ENCODE results near the gene DDHD1.
"Not testable (repeated sequence)": the region's sequence is repeated elsewhere in the genome, so short reads cannot be mapped to it uniquely, and the experiment has no call there.

Gene DDHD1

GRCh38 chr14:53186532-53186931 is 33.4 kb upstream of the DDHD1 start:
- no peaks in the 10 kb centered on the region for H3F3A ChIP-seq (ENCODE audit: low read depth)
- H4K20me1 ChIP-seq (ENCODE audit: insufficient read depth, low read length, poor library complexity, severe bottlenecking), result no peaks in the 10 kb centered on the region
- no peaks in the 10 kb centered on the region for H3K9me2 ChIP-seq (replicated peaks; ENCODE audit: low read depth, low read length)
- H3K4me3 ChIP-seq (ENCODE audit: low read length, poor library complexity, severe bottlenecking), result no peak overlapping the region
- no peak overlapping the region for H3K9ac ChIP-seq (ENCODE audit: low read depth, low read length, poor library complexity, severe bottlenecking)
- H2AFZ ChIP-seq (ENCODE audit: low read length), result no peak overlapping the region
- H3K4me2 ChIP-seq (ENCODE audit: low read depth, low read length, poor library complexity, severe bottlenecking), result no peak overlapping the region
- H3K4me1 ChIP-seq (ENCODE audit: insufficient read depth, low read length, poor library complexity, severe bottlenecking), result no peaks in the 10 kb centered on the region
- no peaks in the 10 kb centered on the region for H3K27me3 ChIP-seq (ENCODE audit: insufficient read depth, low read length, poor library complexity, severe bottlenecking)
- H3K9me3 ChIP-seq (ENCODE audit: insufficient read depth, low read depth, low read length), result no peaks in the 10 kb centered on the region
- no peaks in the 10 kb centered on the region for H3K36me3 ChIP-seq (ENCODE audit: insufficient read depth, low read length)
- TF ChIP-seq CTCF (conservative IDR thresholded peaks at IDR 0.05; ENCODE audit: low read length) (no peak), EZH2phosphoT487 (IDR thresholded peaks at IDR 0.05; ENCODE audit: borderline replicate concordance) (no peak)
- H3K79me2 ChIP-seq (ENCODE audit: insufficient read depth, low read length), result no peaks in the 10 kb centered on the region

- H3K4me2 ChIP-seq (ENCODE audit: low read depth, low read length, poor library complexity, severe bottlenecking), result no peak overlapping the region
- no peaks in the 10 kb centered on the region for H3F3A ChIP-seq (ENCODE audit: low read depth)
- no peak overlapping the region for H3K4me3 ChIP-seq (ENCODE audit: low read length, poor library complexity, severe bottlenecking)
Observed at GRCh38 chr14:53183611-53184010, 30.5 kb upstream of the DDHD1 start.

GRCh38 chr14:53183056-53183455 is 29.9 kb upstream of the DDHD1 start:
- H3K9ac ChIP-seq (ENCODE audit: low read depth, low read length, poor library complexity, severe bottlenecking), result no peak overlapping the region
- no peaks in the 10 kb centered on the region for H3F3A ChIP-seq (ENCODE audit: low read depth)
- H3K4me3 ChIP-seq (ENCODE audit: low read length, poor library complexity, severe bottlenecking), result no peak overlapping the region
- H3K36me3 ChIP-seq (ENCODE audit: insufficient read depth, low read length), result no peaks in the 10 kb centered on the region
- TF ChIP-seq CTCF (conservative IDR thresholded peaks at IDR 0.05; ENCODE audit: low read length), result no peak
- no peaks in the 10 kb centered on the region for H3K27me3 ChIP-seq (ENCODE audit: insufficient read depth, low read length, poor library complexity, severe bottlenecking)
- no peak overlapping the region for H3K4me2 ChIP-seq (ENCODE audit: low read depth, low read length, poor library complexity, severe bottlenecking)
- H3K9me2 ChIP-seq (replicated peaks; ENCODE audit: low read depth, low read length), result no peaks in the 10 kb centered on the region
- no peaks in the 10 kb centered on the region for H3K9me3 ChIP-seq (ENCODE audit: insufficient read depth, low read depth, low read length)
- H3K79me2 ChIP-seq (ENCODE audit: insufficient read depth, low read length), result no peaks in the 10 kb centered on the region
- no peaks in the 10 kb centered on the region for H4K20me1 ChIP-seq (ENCODE audit: insufficient read depth, low read length, poor library complexity, severe bottlenecking)
- H2AFZ ChIP-seq (ENCODE audit: low read length), result no peak overlapping the region
- peaks cover 2% of the 10 kb centered on the region for H3K4me1 ChIP-seq (ENCODE audit: insufficient read depth, low read length, poor library complexity, severe bottlenecking)

More at GRCh38 chr14:53183611-53184010, 30.5 kb upstream of the DDHD1 start:
- Histone ChIP-seq H3K36me3 (ENCODE audit: insufficient read depth, low read length) (no peaks in the 10 kb centered on the region), H4K20me1 (ENCODE audit: insufficient read depth, low read length, poor library complexity, severe bottlenecking) (no peaks in the 10 kb centered on the region), H3K27me3 (ENCODE audit: insufficient read depth, low read length, poor library complexity, severe bottlenecking) (no peaks in the 10 kb centered on the region), H3K79me2 (ENCODE audit: insufficient read depth, low read length) (no peaks in the 10 kb centered on the region), H3K9me3 (ENCODE audit: insufficient read depth, low read depth, low read length) (no peaks in the 10 kb centered on the region), H3K9me2 (replicated peaks; ENCODE audit: low read depth, low read length) (no peaks in the 10 kb centered on the region), H3K4me1 (ENCODE audit: insufficient read depth, low read length, poor library complexity, severe bottlenecking) (no peaks in the 10 kb centered on the region), H2AFZ (ENCODE audit: low read length) (no peak overlapping the region), H3K9ac (ENCODE audit: low read depth, low read length, poor library complexity, severe bottlenecking) (no peak overlapping the region)
- TF ChIP-seq EZH2phosphoT487 (IDR thresholded peaks at IDR 0.05; ENCODE audit: borderline replicate concordance), result no peak
- no peak for TF ChIP-seq CTCF (conservative IDR thresholded peaks at IDR 0.05; ENCODE audit: low read length)

GRCh38 chr14:53181463-53182081 is 28.4 kb upstream of the DDHD1 start:
- not testable (repeated sequence) for H3K27me3 ChIP-seq (ENCODE audit: insufficient read depth, low read length, poor library complexity, severe bottlenecking); H3K4me2 ChIP-seq (ENCODE audit: low read depth, low read length, poor library complexity, severe bottlenecking); H3K9ac ChIP-seq (ENCODE audit: low read depth, low read length, poor library complexity, severe bottlenecking); H3K9me3 ChIP-seq (ENCODE audit: insufficient read depth, low read depth, low read length); H3F3A ChIP-seq (ENCODE audit: low read depth); H3K9me2 ChIP-seq (replicated peaks; ENCODE audit: low read depth, low read length); H3K79me2 ChIP-seq (ENCODE audit: insufficient read depth, low read length); H2AFZ ChIP-seq (ENCODE audit: low read length); H3K4me1 ChIP-seq (ENCODE audit: insufficient read depth, low read length, poor library complexity, severe bottlenecking); H3K36me3 ChIP-seq (ENCODE audit: insufficient read depth, low read length); H3K4me3 ChIP-seq (ENCODE audit: low read length, poor library complexity, severe bottlenecking); H4K20me1 ChIP-seq (ENCODE audit: insufficient read depth, low read length, poor library complexity, severe bottlenecking)
